ENCODE data around the gene CPSF2.

DNA sequence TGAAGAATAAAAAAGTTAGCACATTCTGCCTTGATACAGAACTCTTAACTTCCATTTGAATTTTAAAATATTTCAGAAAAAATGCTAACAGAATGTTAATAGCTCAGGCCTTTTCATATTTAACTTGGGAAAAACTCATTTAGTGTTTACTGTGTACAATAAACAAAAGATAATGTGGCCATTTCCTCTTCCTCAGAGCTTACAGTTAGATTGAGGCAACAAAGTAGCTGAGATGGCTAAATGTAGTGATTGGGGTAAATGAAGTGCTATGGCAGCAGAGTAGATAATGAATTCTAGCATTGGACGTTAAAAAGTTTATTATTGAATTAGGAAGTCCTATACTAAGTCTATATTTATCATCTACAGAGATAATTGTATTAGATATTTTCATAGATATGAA lies 12.7 kb downstream of the CPSF2 start:
- TF ChIP-seq, protein P1, sequence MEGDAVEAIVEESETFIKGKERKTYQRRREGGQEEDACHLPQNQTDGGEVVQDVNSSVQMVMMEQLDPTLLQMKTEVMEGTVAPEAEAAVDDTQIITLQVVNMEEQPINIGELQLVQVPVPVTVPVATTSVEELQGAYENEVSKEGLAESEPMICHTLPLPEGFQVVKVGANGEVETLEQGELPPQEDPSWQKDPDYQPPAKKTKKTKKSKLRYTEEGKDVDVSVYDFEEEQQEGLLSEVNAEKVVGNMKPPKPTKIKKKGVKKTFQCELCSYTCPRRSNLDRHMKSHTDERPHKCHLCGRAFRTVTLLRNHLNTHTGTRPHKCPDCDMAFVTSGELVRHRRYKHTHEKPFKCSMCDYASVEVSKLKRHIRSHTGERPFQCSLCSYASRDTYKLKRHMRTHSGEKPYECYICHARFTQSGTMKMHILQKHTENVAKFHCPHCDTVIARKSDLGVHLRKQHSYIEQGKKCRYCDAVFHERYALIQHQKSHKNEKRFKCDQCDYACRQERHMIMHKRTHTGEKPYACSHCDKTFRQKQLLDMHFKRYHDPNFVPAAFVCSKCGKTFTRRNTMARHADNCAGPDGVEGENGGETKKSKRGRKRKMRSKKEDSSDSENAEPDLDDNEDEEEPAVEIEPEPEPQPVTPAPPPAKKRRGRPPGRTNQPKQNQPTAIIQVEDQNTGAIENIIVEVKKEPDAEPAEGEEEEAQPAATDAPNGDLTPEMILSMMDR (conservative IDR thresholded peaks at IDR 0.05; ENCODE audit: low read depth, low read length): no peak
- TF ChIP-seq EZH2 (IDR thresholded peaks at IDR 0.05; ENCODE audit: low read length, unreplicated experiment): no peak
